ENCODE measurements around the gene TUBGCP4.

The TUBGCP4 gene

GRCh38 chr15:43376017-43376705 lies 5.3 kb downstream of the TUBGCP4 start:
- Histone ChIP-seq H3K79me1 (ENCODE audit: low read depth, low read length) (peaks cover 2% of the 10 kb centered on the region), H2AFZ (ENCODE audit: low read length) (no peak overlapping the region), H3K4me3 (ENCODE audit: low read length in 2 of 2) (no peak overlapping the region), H2BK5ac (ENCODE audit: low read length) (no peak overlapping the region), H3K23ac (ENCODE audit: low read depth, low read length, poor library complexity) (no peak overlapping the region), H3K18ac (ENCODE audit: low read length) (no peak overlapping the region), H2AK5ac (ENCODE audit: low read depth, low read length) (no peak overlapping the region), H3K27ac (replicated peaks; ENCODE audit: low read length) (no peak overlapping the region), H3K4ac (ENCODE audit: low read length) (no peak overlapping the region), H3K9me3 (replicated peaks in 1 of 2; ENCODE audit: control insufficient read depth in 2 of 2, insufficient read depth in 1 of 2, low read depth in 1 of 2, low read length in 2 of 2) (no peaks in the 10 kb centered on the region), H3K9ac (ENCODE audit: low read depth, low read length, poor library complexity) (no peak overlapping the region), H3K36me3 (replicated peaks in 1 of 2; ENCODE audit: control insufficient read depth in 2 of 2, insufficient read depth in 2 of 2, low read length in 2 of 2) (peaks cover 14 to 66% of the 10 kb centered on the region in 2 donors), H2BK120ac (ENCODE audit: low read depth, low read length) (no peak overlapping the region), H4K8ac (ENCODE audit: low read depth, low read length) (no peak overlapping the region), H3K27me3 (ENCODE audit: control insufficient read depth in 3 of 3, insufficient read depth in 3 of 3, low read depth in 1 of 3, low read length in 3 of 3) (no peaks in the 10 kb centered on the region), H2BK12ac (ENCODE audit: low read length) (no peak overlapping the region), H2BK15ac (ENCODE audit: low read length) (no peak overlapping the region), H4K91ac (ENCODE audit: low read depth, low read length, poor library complexity) (no peak overlapping the region), H3K4me1 (ENCODE audit: control insufficient read depth in 2 of 2, insufficient read depth in 1 of 2, low read depth in 1 of 2, low read length in 2 of 2) (no peaks in the 10 kb centered on the region), H3K4me2 (ENCODE audit: insufficient read depth, low read length, poor library complexity, severe bottlenecking) (no peak overlapping the region), H3K14ac (ENCODE audit: low read length) (no peak overlapping the region)
- DNase-seq (ENCODE audit: low spot score), result peak; percentile 17
- no CpG with 5 or more reads among the region's 13 CpGs for WGBS, 2 donors (ENCODE audit: extremely low coverage in 2 of 2, insufficient read length in 2 of 2, insufficient replicate concordance in 1 of 2)

- Histone ChIP-seq H3K23ac (ENCODE audit: low read depth, low read length, poor library complexity) (no peak overlapping the region), H3K36me3 (replicated peaks in 1 of 2; ENCODE audit: control insufficient read depth in 2 of 2, insufficient read depth in 2 of 2, low read length in 2 of 2) (peaks cover 20 to 91% of the 10 kb centered on the region in 2 donors), H4K91ac (ENCODE audit: low read depth, low read length, poor library complexity) (no peak overlapping the region), H3K18ac (ENCODE audit: low read length) (no peak overlapping the region), H4K8ac (ENCODE audit: low read depth, low read length) (no peak overlapping the region), H3K4me2 (ENCODE audit: insufficient read depth, low read length, poor library complexity, severe bottlenecking) (no peak overlapping the region), H3K14ac (ENCODE audit: low read length) (no peak overlapping the region), H3K4me1 (ENCODE audit: control insufficient read depth in 2 of 2, insufficient read depth in 1 of 2, low read depth in 1 of 2, low read length in 2 of 2) (no peaks in the 10 kb centered on the region), H2BK15ac (ENCODE audit: low read length) (no peak overlapping the region), H3K4ac (ENCODE audit: low read length) (no peak overlapping the region), H2BK5ac (ENCODE audit: low read length) (no peak overlapping the region), H2BK12ac (ENCODE audit: low read length) (no peak overlapping the region), H2AFZ (ENCODE audit: low read length) (no peak overlapping the region), H3K9ac (ENCODE audit: low read depth, low read length, poor library complexity) (no peak overlapping the region), H3K27me3 (ENCODE audit: control insufficient read depth in 3 of 3, insufficient read depth in 3 of 3, low read depth in 1 of 3, low read length in 3 of 3) (no peaks in the 10 kb centered on the region), H2BK120ac (ENCODE audit: low read depth, low read length) (no peak overlapping the region), H3K9me3 (replicated peaks in 1 of 2; ENCODE audit: control insufficient read depth in 2 of 2, insufficient read depth in 1 of 2, low read depth in 1 of 2, low read length in 2 of 2) (no peaks in the 10 kb centered on the region), H3K4me3 (ENCODE audit: low read length in 2 of 2) (no peak overlapping the region), H3K79me1 (ENCODE audit: low read depth, low read length) (no peaks in the 10 kb centered on the region), H2AK5ac (ENCODE audit: low read depth, low read length) (no peak overlapping the region), H3K27ac (replicated peaks; ENCODE audit: low read length) (no peak overlapping the region)
- DNase-seq (ENCODE audit: low spot score), result no peak
Measured at GRCh38 chr15:43378601-43379000, 7.7 kb downstream of the TUBGCP4 start.

- no peak overlapping the region for H2BK15ac ChIP-seq (ENCODE audit: low read length)
- no peaks in the 10 kb centered on the region for H3K79me1 ChIP-seq (ENCODE audit: low read depth, low read length)
- no peak overlapping the region for H2BK5ac ChIP-seq (ENCODE audit: low read length)
- no peaks in the 10 kb centered on the region for H3K9me3 ChIP-seq (replicated peaks in 1 of 2; ENCODE audit: control insufficient read depth in 2 of 2, insufficient read depth in 1 of 2, low read depth in 1 of 2, low read length in 2 of 2)
- no peak overlapping the region for H2BK120ac ChIP-seq (ENCODE audit: low read depth, low read length)
- H3K27ac ChIP-seq (replicated peaks; ENCODE audit: low read length), result no peak overlapping the region
- H3K27me3 ChIP-seq (ENCODE audit: control insufficient read depth in 3 of 3, insufficient read depth in 3 of 3, low read depth in 1 of 3, low read length in 3 of 3), result no peaks in the 10 kb centered on the region
- no peak overlapping the region for H3K18ac ChIP-seq (ENCODE audit: low read length)
- no peak overlapping the region for H2AK5ac ChIP-seq (ENCODE audit: low read depth, low read length)
- no peaks in the 10 kb centered on the region for H3K4me1 ChIP-seq (ENCODE audit: control insufficient read depth in 2 of 2, insufficient read depth in 1 of 2, low read depth in 1 of 2, low read length in 2 of 2)
- no peak overlapping the region for H2BK12ac ChIP-seq (ENCODE audit: low read length)
- peaks cover 17 to 95% of the 10 kb centered on the region in 2 donors for H3K36me3 ChIP-seq (replicated peaks in 1 of 2; ENCODE audit: control insufficient read depth in 2 of 2, insufficient read depth in 2 of 2, low read length in 2 of 2)
- no peak for DNase-seq (ENCODE audit: low spot score)
- H4K8ac ChIP-seq (ENCODE audit: low read depth, low read length), result no peak overlapping the region
- no peak overlapping the region for H2AFZ ChIP-seq (ENCODE audit: low read length)
- no peak overlapping the region for H3K4me2 ChIP-seq (ENCODE audit: insufficient read depth, low read length, poor library complexity, severe bottlenecking)
- no peak overlapping the region for H3K4ac ChIP-seq (ENCODE audit: low read length)
- WGBS, 2 donors (ENCODE audit: extremely low coverage in 2 of 2, insufficient read length in 2 of 2, insufficient replicate concordance in 1 of 2), result no CpG with 5 or more reads among the region's 4 CpGs
- no peak overlapping the region for H3K4me3 ChIP-seq (ENCODE audit: low read length in 2 of 2)
- H4K91ac ChIP-seq (ENCODE audit: low read depth, low read length, poor library complexity), result no peak overlapping the region
- no peak overlapping the region for H3K23ac ChIP-seq (ENCODE audit: low read depth, low read length, poor library complexity)
- H3K9ac ChIP-seq (ENCODE audit: low read depth, low read length, poor library complexity), result no peak overlapping the region
- H3K14ac ChIP-seq (ENCODE audit: low read length), result no peak overlapping the region
Measured at GRCh38 chr15:43382310-43382709, 11.4 kb downstream of the TUBGCP4 start.

GRCh38 chr15:43383070-43383469 lies 12.2 kb downstream of the TUBGCP4 start:
- no peak overlapping the region for H3K23ac ChIP-seq (ENCODE audit: low read depth, low read length, poor library complexity)
- no peak overlapping the region for H4K8ac ChIP-seq (ENCODE audit: low read depth, low read length)
- no peak overlapping the region for H2AFZ ChIP-seq (ENCODE audit: low read length)
- no peaks in the 10 kb centered on the region for H3K79me1 ChIP-seq (ENCODE audit: low read depth, low read length)
- H3K27me3 ChIP-seq (ENCODE audit: control insufficient read depth in 3 of 3, insufficient read depth in 3 of 3, low read depth in 1 of 3, low read length in 3 of 3), result no peaks in the 10 kb centered on the region
- no peak overlapping the region for H3K27ac ChIP-seq (replicated peaks; ENCODE audit: low read length)
- no peaks in the 10 kb centered on the region for H3K9me3 ChIP-seq (replicated peaks in 1 of 2; ENCODE audit: control insufficient read depth in 2 of 2, insufficient read depth in 1 of 2, low read depth in 1 of 2, low read length in 2 of 2)
- no peak overlapping the region for H2BK5ac ChIP-seq (ENCODE audit: low read length)
- H3K36me3 ChIP-seq (replicated peaks in 1 of 2; ENCODE audit: control insufficient read depth in 2 of 2, insufficient read depth in 2 of 2, low read length in 2 of 2), result peaks cover 15 to 94% of the 10 kb centered on the region in 2 donors
- no CpG with 5 or more reads among the region's 2 CpGs for WGBS, 2 donors (ENCODE audit: extremely low coverage in 2 of 2, insufficient read length in 2 of 2, insufficient replicate concordance in 1 of 2)
- DNase-seq (ENCODE audit: low spot score), result no peak
- H3K4me1 ChIP-seq (ENCODE audit: control insufficient read depth in 2 of 2, insufficient read depth in 1 of 2, low read depth in 1 of 2, low read length in 2 of 2), result no peaks in the 10 kb centered on the region
- H3K18ac ChIP-seq (ENCODE audit: low read length), result no peak overlapping the region
- no peak overlapping the region for H4K91ac ChIP-seq (ENCODE audit: low read depth, low read length, poor library complexity)
- no peak overlapping the region for H2AK5ac ChIP-seq (ENCODE audit: low read depth, low read length)
- H3K4me2 ChIP-seq (ENCODE audit: insufficient read depth, low read length, poor library complexity, severe bottlenecking), result no peak overlapping the region
- no peak overlapping the region for H2BK120ac ChIP-seq (ENCODE audit: low read depth, low read length)
- no peak overlapping the region for H3K14ac ChIP-seq (ENCODE audit: low read length)
- no peak overlapping the region for H2BK15ac ChIP-seq (ENCODE audit: low read length)
- H3K4ac ChIP-seq (ENCODE audit: low read length), result no peak overlapping the region
- H3K9ac ChIP-seq (ENCODE audit: low read depth, low read length, poor library complexity), result no peak overlapping the region
- H3K4me3 ChIP-seq (ENCODE audit: low read length in 2 of 2), result no peak overlapping the region
- H2BK12ac ChIP-seq (ENCODE audit: low read length), result no peak overlapping the region

Data from neuronal stem cell (in vitro differentiated cells).